Naive thymus-derived CD4-positive, alpha-beta T cell (primary cell): ENCODE data around the gene ATP8B4. TPM values are rescaled to one million over a fixed set of nuclear protein-coding genes. Genes with fewer than 3 reads are reported as not detected.

Source experiments
- ATAC-seq: fragments of 150-1000 bp; cut with Tn5 transposase; 2 replicates; pipeline ENCODE4 v1.10.0; 2021; ENCODE audit warnings: mild to moderate bottlenecking, moderate library complexity
- CTCF ChIA-PET: fragments of 350-600 bp; sonication (Branson Sonifier 250); formaldehyde crosslinking; loops from one replicate; lab custom pipeline; 2021; ENCODE audit warnings: antibody characterized with exemption; lab: Charles Lee
- POLR2A ChIA-PET: fragments of 350-600 bp; sonication (Branson Sonifier 250); formaldehyde crosslinking; loops from one replicate; lab custom pipeline; 2021; ENCODE audit warnings: antibody characterized with exemption, inconsistent platforms; lab: Charles Lee
- DNase-seq, 9 donors: peaks; one replicate each; pipeline versions ENCODE4 v3.0.0 to v3.0.0-alpha.2; 2020 to 2022; ENCODE audit warnings: mixed read lengths in 1 of 9
- H3K27ac ChIP-seq: one replicate; pipeline ENCODE4 v1.7.0; 2013; ENCODE audit warnings: mild to moderate bottlenecking, low read depth, low read length, moderate library complexity
- H3K27me3 ChIP-seq, 2 donors: one replicate each; pipeline ENCODE4 v1.7.0; 2013; ENCODE audit warnings: low read length in 2 of 2, mild to moderate bottlenecking in 2 of 2, moderate library complexity in 2 of 2; ENCODE audit not compliant: control insufficient read depth in 2 of 2, insufficient read depth in 2 of 2
- H3K36me3 ChIP-seq, 3 experiments: 1 replicate in 2 of 3; 2 replicates in 1 of 3; pipeline ENCODE4 v1.7.0; 2013; ENCODE audit warnings: low read length in 3 of 3, mild to moderate bottlenecking in 3 of 3, moderate library complexity in 1 of 3; ENCODE audit not compliant: insufficient read depth in 3 of 3, control insufficient read depth in 2 of 3
- H3K4me1 ChIP-seq, 2 donors: one replicate each; pipeline ENCODE4 v1.7.0; 2013; ENCODE audit warnings: low read length in 2 of 2, mild to moderate bottlenecking in 2 of 2, moderate library complexity in 1 of 2; ENCODE audit not compliant: control insufficient read depth in 2 of 2, insufficient read depth in 2 of 2
- H3K4me3 ChIP-seq: 2 replicates; pipeline ENCODE4 v1.7.0; 2013; ENCODE audit warnings: mild to moderate bottlenecking, low read length
- H3K9me3 ChIP-seq, 3 experiments: 1 replicate in 2 of 3; 2 replicates in 1 of 3; pipeline ENCODE4 v1.7.0; 2013; ENCODE audit warnings: low read length in 3 of 3; ENCODE audit not compliant: control insufficient read depth in 2 of 3
- H3K27ac Mint-ChIP-seq, 9 donors: one replicate each; pipeline ENCODE4 v1.8.0; 2020 to 2022; ENCODE audit warnings: mixed read lengths in 9 of 9, mild to moderate bottlenecking in 8 of 9, moderate library complexity in 5 of 9, inconsistent platforms in 2 of 9
- H3K27me3 Mint-ChIP-seq, 5 donors: one replicate each; pipeline ENCODE4 v1.8.0; 2021 to 2022; ENCODE audit warnings: mixed read lengths in 5 of 5, mild to moderate bottlenecking in 1 of 5
- H3K36me3 Mint-ChIP-seq, 5 donors: one replicate each; pipeline ENCODE4 v1.8.0; 2020 to 2022; ENCODE audit warnings: mixed read lengths in 5 of 5, mild to moderate bottlenecking in 3 of 5, inconsistent platforms in 1 of 5
- H3K4me1 Mint-ChIP-seq, 7 donors: one replicate each; pipeline ENCODE4 v1.8.0; 2020 to 2022; ENCODE audit warnings: mixed read lengths in 7 of 7, mild to moderate bottlenecking in 3 of 7, inconsistent platforms in 1 of 7
- H3K4me3 Mint-ChIP-seq, 10 donors: one replicate each; pipeline ENCODE4 v1.8.0; 2020 to 2022; ENCODE audit warnings: mild to moderate bottlenecking in 10 of 10, mixed read lengths in 10 of 10, moderate library complexity in 6 of 10, inconsistent platforms in 2 of 10
- H3K9me3 Mint-ChIP-seq, 11 donors: one replicate each; pipeline ENCODE4 v1.8.0; 2020 to 2022; ENCODE audit warnings: mixed read lengths in 11 of 11, mild to moderate bottlenecking in 4 of 11, inconsistent platforms in 1 of 11, moderate library complexity in 1 of 11
- intact Hi-C, 2 donors: fragments of 100-400 bp; cut with micrococcal nuclease; formaldehyde crosslinking; loops; one replicate each; pipeline ENCODE4 v1.15.1; 2023
- polyA plus RNA-seq, 2 donors: library from polyadenylated mRNA; unstranded; fragments of 300-500 nt; fragmentation: Illumina TruSeq; gene quantifications; one replicate each; pipeline ENCODE4 v1.2.3, GENCODE V29; 2021
- total RNA-seq, 6 experiments: library from RNA in 5 of 6; stranded (reverse) in 5 of 6; gene quantifications; 1 replicate in 5 of 6; 2 replicates in 1 of 6; pipeline ENCODE4 v1.2.3 and lab custom pipeline; 2021 to 2026

The ATP8B4 gene
- total and polyA plus RNA-seq, 7 experiments from 2014 or later: 0.92 to 24.3 (median 5.0) TPM; not detected in 2

DNA sequence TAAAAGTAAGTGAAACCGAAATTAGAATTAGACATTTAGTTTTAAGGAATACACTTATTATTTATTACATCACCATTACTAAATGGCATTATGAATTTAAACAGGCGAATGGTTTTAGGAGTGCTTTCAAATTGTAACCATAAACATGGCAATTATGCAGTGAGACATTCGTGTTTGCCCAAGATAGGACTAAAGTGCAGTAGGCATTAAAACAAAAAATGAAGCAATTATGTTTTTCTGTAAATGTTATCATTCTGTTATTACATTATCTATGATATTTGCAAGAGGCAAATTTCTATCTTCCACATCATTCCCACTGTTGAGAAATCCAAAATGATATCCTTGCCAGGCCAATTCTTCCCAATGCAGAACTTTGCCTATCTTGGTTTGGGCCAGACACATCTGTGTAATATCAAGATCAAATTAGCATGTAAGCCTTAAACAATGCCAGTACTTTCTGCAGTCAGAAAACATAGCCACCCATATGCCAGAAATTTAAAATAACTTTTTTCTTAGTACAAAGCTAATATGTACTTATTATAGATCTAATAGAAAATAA is 156.9 kb downstream of the ATP8B4 start:
- Mint-ChIP-seq H3K4me3 (no peak overlapping the region), H3K9me3 (peaks cover 0 to 24% (median 6%) of the 10 kb centered on the region in 11 donors), H3K27ac (no peak overlapping the region), H3K36me3 (peaks cover 0 to 26% (median 0%) of the 10 kb centered on the region in 5 donors), H3K27me3 (peaks cover 0 to 11% (median 0%) of the 10 kb centered on the region in 5 donors), H3K4me1 (no peaks in the 10 kb centered on the region)
- Histone ChIP-seq H3K27ac (no peak overlapping the region), H3K4me3 (no peak overlapping the region), H3K4me1 (no peaks in the 10 kb centered on the region), H3K9me3 (no peaks in the 10 kb centered on the region), H3K36me3 (no peaks in the 10 kb centered on the region), H3K27me3 (no peaks in the 10 kb centered on the region)
- DNase-seq (no peak), ATAC-seq (no peak)
- intact Hi-C loops: no loop called here
- ChIA-PET CTCF (no interaction called here), POLR2A (no interaction called here)

DNA sequence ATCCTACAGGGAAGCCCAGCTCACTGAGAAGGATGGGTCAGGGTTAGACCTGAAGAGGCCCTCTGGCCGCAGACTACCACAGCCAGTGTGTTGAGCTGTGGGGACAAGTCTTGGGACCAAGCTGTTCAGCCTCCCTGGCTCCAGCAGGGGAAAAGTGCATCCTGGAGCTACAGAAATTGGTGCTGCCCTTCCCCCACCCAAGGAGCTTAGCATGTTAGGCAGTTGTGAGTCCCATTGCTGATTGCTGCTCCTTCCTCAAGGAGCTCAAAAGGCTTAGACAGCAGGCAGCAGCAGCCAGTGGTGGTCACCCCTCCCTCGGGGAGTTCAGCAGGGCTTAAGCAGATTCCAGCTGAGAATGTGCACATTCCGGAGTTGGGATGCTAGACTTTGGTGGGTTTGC is 165.6 kb downstream of the ATP8B4 start:
- H3K4me1 ChIP-seq: no peaks in the 10 kb centered on the region
- H3K27ac ChIP-seq: no peak overlapping the region
- ATAC-seq (no peak), DNase-seq (no peak)
- Mint-ChIP-seq H3K9me3 (peaks cover 3 to 39% (median 9%) of the 10 kb centered on the region in 11 donors), H3K4me1 (no peaks in the 10 kb centered on the region), H3K27ac (no peak overlapping the region), H3K27me3 (peaks cover 0 to 20% (median 9%) of the 10 kb centered on the region in 5 donors), H3K4me3 (no peak overlapping the region), H3K36me3 (peaks cover 0 to 43% (median 0%) of the 10 kb centered on the region in 5 donors)
- intact Hi-C loops: no loop called here
- H3K9me3 ChIP-seq: no peaks in the 10 kb centered on the region
- H3K36me3 ChIP-seq: no peaks in the 10 kb centered on the region
- no peak overlapping the region for H3K4me3 ChIP-seq
- H3K27me3 ChIP-seq: no peaks in the 10 kb centered on the region
- ChIA-PET CTCF (no interaction called here), POLR2A (no interaction called here)

DNA sequence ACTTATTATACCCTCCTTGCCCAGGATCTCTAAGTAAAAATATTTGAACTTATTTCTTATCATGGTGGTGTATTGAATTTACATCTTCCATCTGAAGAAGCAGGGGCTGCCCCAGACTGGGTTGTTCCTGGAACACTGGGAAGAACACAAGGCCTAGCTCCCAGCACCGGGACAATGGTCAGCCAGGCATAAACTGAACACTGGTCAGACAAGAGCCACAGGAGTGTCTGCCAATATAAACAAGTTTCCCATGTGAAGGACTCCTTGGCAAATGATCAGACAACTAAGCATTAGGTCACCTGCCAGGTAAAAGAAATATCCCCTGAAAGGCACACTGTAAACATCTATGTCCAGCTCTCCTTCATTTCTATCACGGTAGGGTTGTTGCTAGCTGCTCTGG is 172.4 kb downstream of the ATP8B4 start:
- ATAC-seq: no peak
- Histone ChIP-seq H3K9me3 (peaks cover 0 to 5% (median 0%) of the 10 kb centered on the region in 3 experiments), H3K36me3 (no peaks in the 10 kb centered on the region), H3K4me3 (no peak overlapping the region), H3K27me3 (no peaks in the 10 kb centered on the region), H3K27ac (no peak overlapping the region), H3K4me1 (no peaks in the 10 kb centered on the region)
- Mint-ChIP-seq H3K27me3 (no peaks in the 10 kb centered on the region), H3K4me1 (peaks cover 0 to 2% (median 0%) of the 10 kb centered on the region in 7 donors), H3K27ac (no peak overlapping the region), H3K9me3 (peaks cover 3 to 48% (median 20%) of the 10 kb centered on the region in 11 donors), H3K4me3 (no peak overlapping the region), H3K36me3 (peaks cover 0 to 43% (median 6%) of the 10 kb centered on the region in 5 donors)
- intact Hi-C loops: no loop called here
- ChIA-PET CTCF (no interaction called here), POLR2A (no interaction called here)
- DNase-seq: no peak

DNA sequence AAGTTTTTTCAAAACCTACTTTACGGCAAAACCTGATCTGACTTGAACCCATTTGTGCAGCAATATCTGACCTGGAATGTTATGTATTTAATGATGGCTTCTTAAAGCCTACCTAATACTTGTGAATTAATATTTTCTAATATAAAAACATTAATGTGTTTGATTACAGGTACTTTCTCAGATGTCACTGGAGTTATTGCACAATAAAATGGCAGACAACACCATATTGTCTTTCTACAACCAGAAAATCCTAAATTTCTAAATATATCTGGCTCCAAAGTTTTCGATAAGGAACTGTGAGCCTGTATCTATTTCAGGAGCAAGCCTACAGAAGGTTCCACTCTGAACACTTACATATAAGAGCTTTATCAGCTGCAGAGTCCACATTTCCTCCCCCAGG is 184.5 kb downstream of the ATP8B4 start:
- POLR2A ChIA-PET: no interaction called here
- intact Hi-C loops: no loop called here
- Histone ChIP-seq H3K27ac (no peak overlapping the region), H3K27me3 (no peaks in the 10 kb centered on the region), H3K9me3 (no peaks in the 10 kb centered on the region), H3K4me3 (no peak overlapping the region), H3K36me3 (no peaks in the 10 kb centered on the region), H3K4me1 (no peaks in the 10 kb centered on the region)
- CTCF ChIA-PET: no interaction called here
- Mint-ChIP-seq H3K4me3 (no peak overlapping the region), H3K27me3 (peaks cover 0 to 17% (median 6%) of the 10 kb centered on the region in 5 donors), H3K27ac (no peak overlapping the region), H3K36me3 (peaks cover 0 to 16% (median 0%) of the 10 kb centered on the region in 5 donors), H3K4me1 (no peaks in the 10 kb centered on the region), H3K9me3 (peaks cover 0 to 12% (median 6%) of the 10 kb centered on the region in 11 donors)
- no peak for ATAC-seq
- no peak for DNase-seq

DNA sequence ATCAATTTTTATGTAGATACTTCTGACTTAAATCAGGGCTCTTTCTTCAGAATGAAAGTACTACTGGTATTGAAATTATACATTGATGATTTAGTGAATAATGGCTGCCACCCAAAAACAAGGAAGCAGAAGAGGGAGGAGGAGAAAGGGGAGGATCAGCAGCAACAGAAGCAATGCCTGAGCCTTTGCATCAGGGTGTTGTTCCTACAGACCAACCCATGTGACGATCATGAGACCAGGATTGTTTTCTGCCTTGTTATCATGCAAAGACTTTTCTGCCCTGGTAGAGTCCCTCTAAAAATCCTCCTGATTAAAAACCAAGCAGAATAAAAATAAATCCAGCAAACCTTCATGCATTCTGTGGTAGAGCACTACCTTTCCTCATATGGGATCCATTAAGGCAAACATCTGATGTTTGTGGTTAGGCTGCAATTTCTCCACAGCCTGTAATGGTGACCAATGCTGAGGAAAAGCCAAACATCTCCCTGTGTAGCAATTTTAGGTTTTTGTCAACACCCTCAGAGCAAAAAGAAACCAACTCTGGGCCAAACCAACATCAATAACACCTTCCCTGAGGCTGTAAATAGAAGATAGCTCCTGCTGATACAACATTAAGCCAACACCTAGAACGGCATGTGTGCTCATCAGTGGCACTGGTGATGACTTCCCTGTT is 191.7 kb downstream of the ATP8B4 start:
- Mint-ChIP-seq H3K27me3 (peaks cover 0 to 11% (median 0%) of the 10 kb centered on the region in 5 donors), H3K27ac (no peak overlapping the region), H3K4me1 (peaks cover 0 to 2% (median 0%) of the 10 kb centered on the region in 7 donors), H3K36me3 (peaks cover 0 to 13% (median 0%) of the 10 kb centered on the region in 5 donors), H3K9me3 (no peaks in the 10 kb centered on the region), H3K4me3 (no peak overlapping the region)
- no peaks in the 10 kb centered on the region for H3K36me3 ChIP-seq
- H3K27ac ChIP-seq: no peak overlapping the region
- no peaks in the 10 kb centered on the region for H3K9me3 ChIP-seq
- ChIA-PET CTCF (no interaction called here), POLR2A (no interaction called here)
- no peaks in the 10 kb centered on the region for H3K4me1 ChIP-seq
- H3K4me3 ChIP-seq: no peak overlapping the region
- intact Hi-C loops: no loop called here
- no peaks in the 10 kb centered on the region for H3K27me3 ChIP-seq
- no peak for DNase-seq
- no peak for ATAC-seq

GRCh38 chr15:49926740-49927139 is 192.3 kb downstream of the ATP8B4 start:
- POLR2A ChIA-PET: no interaction called here
- Histone ChIP-seq H3K4me3 (no peak overlapping the region), H3K27ac (no peak overlapping the region), H3K27me3 (no peaks in the 10 kb centered on the region), H3K4me1 (no peaks in the 10 kb centered on the region), H3K9me3 (no peaks in the 10 kb centered on the region), H3K36me3 (no peaks in the 10 kb centered on the region)
- H3K9me3 Mint-ChIP-seq: no peaks in the 10 kb centered on the region
- DNase-seq (no peak), ATAC-seq (peak; percentile 41)
- H3K27ac Mint-ChIP-seq: no peak overlapping the region
- no peak overlapping the region for H3K4me3 Mint-ChIP-seq
- intact Hi-C loops: no loop called here
- peaks cover 0 to 2% (median 0%) of the 10 kb centered on the region in 7 donors for H3K4me1 Mint-ChIP-seq
- H3K27me3 Mint-ChIP-seq: peaks cover 0 to 11% (median 0%) of the 10 kb centered on the region in 5 donors
- H3K36me3 Mint-ChIP-seq: peaks cover 0 to 13% (median 0%) of the 10 kb centered on the region in 5 donors
- CTCF ChIA-PET: no interaction called here
